HepG2 (cell line): ENCODE results near the gene KLRG1. TPM values are rescaled to one million over a fixed set of nuclear protein-coding genes. Genes with fewer than 3 reads are reported as not detected.

Experiments
- ATAC-seq: fragments of 200-7000 bp; cut with Tn5 transposase; 3 replicates; pipeline ENCODE4 v1.9.1; 2020; ENCODE audit warnings: mild to moderate bottlenecking, moderate library complexity
- BruUV-seq: library from RNA; stranded (reverse); fragments of 400-500 nt; replicated peaks from 2 replicates; lab custom pipeline; 2021; lab: Mats Ljungman, UMichigan
- CTCF ChIA-PET: fragments of 300-600 bp; formaldehyde crosslinking; extraction: SDS; loops from one replicate; lab custom pipeline; 2021; ENCODE audit warnings: low total read pairs, inconsistent platforms, low intra/inter-chr PET ratio; lab: Yijun Ruan, JAX
- POLR2A ChIA-PET: fragments of 350-600 bp; sonication (Branson Sonifier 250); formaldehyde crosslinking; loops from one replicate; lab custom pipeline; 2020; ENCODE audit warnings: antibody characterized with exemption, inconsistent platforms; lab: Yijun Ruan, JAX
- DNase-seq: peaks from one replicate; pipeline ENCODE4 v3.0.0-alpha.2; 2015; ENCODE audit warnings: low spot score
- FAIRE-seq: peaks from 3 replicates; lab custom pipeline; 2011; peaks lifted over from hg19 to GRCh38; lab: Jason Lieb, UNC
- H2AFZ ChIP-seq: one replicate; pipeline ENCODE4 v1.6.1; 2011; ENCODE audit warnings: low read length, inconsistent platforms
- H3K27ac ChIP-seq: fragments of 300-600 bp; 3 replicates; pipeline ENCODE4 v1.8.0; 2011; ENCODE audit warnings: mixed run types, mild to moderate bottlenecking, mixed read lengths, low read length, inconsistent platforms; ENCODE audit not compliant: insufficient read depth; ENCODE audit errors: extremely low read length
- H3K27me3 ChIP-seq, 2 experiments: fragments of 200-600 bp in 1 of 2; 2 replicates in 1 of 2; 3 replicates in 1 of 2; pipeline versions ENCODE4 v1.6.0 to v1.8.0; 2011; ENCODE audit warnings: low read length in 2 of 2, mild to moderate bottlenecking in 2 of 2, moderate library complexity in 2 of 2, inconsistent platforms in 1 of 2; ENCODE audit not compliant: insufficient read depth in 2 of 2, control insufficient read depth in 1 of 2
- H3K36me3 ChIP-seq, 2 experiments: fragments of 200-600 bp in 1 of 2; replicated peaks in 1 of 2; 2 replicates in 1 of 2; 3 replicates in 1 of 2; pipeline versions ENCODE4 v1.5.1 to v1.8.0; 2011; ENCODE audit warnings: low read length in 2 of 2, inconsistent platforms in 1 of 2; ENCODE audit not compliant: insufficient read depth in 2 of 2, control insufficient read depth in 1 of 2
- H3K4me1 ChIP-seq: 2 replicates; pipeline ENCODE4 v1.5.1; 2012; ENCODE audit warnings: low read length, inconsistent platforms; ENCODE audit not compliant: insufficient read depth
- H3K4me2 ChIP-seq: 2 replicates; pipeline ENCODE4 v1.6.0; 2011; ENCODE audit warnings: low read depth, low read length, inconsistent platforms
- H3K4me3 ChIP-seq, 3 experiments: fragments of 200-600 bp in 1 of 3; sonication (generic), shearing (Covaris generic) in 1 of 3; replicated peaks in 1 of 3; 2 replicates each; pipeline ENCODE4 v1.5.1; 2011 to 2016; ENCODE audit warnings: low read length in 3 of 3, inconsistent platforms in 2 of 3, low read depth in 2 of 3, mild to moderate bottlenecking in 2 of 3, control low read depth in 1 of 3, mixed read lengths in 1 of 3; ENCODE audit not compliant: insufficient read depth in 1 of 3
- H3K79me2 ChIP-seq: one replicate; pipeline ENCODE4 v1.6.1; 2011; ENCODE audit warnings: low read length, inconsistent platforms; ENCODE audit not compliant: insufficient read depth
- H3K9ac ChIP-seq: 2 replicates; pipeline ENCODE4 v1.6.0; 2011; ENCODE audit warnings: mild to moderate bottlenecking, low read depth, low read length, inconsistent platforms; ENCODE audit not compliant: insufficient read depth
- H3K9me3 ChIP-seq: 2 replicates; pipeline ENCODE4 v1.5.1; 2012; ENCODE audit warnings: mild to moderate bottlenecking, low read length
- H4K20me1 ChIP-seq: 2 replicates; pipeline ENCODE4 v1.6.0; 2011; ENCODE audit warnings: inconsistent platforms, mild to moderate bottlenecking, low read length, moderate library complexity; ENCODE audit not compliant: insufficient read depth
- CENPT ChIP-seq: sonication (generic); formaldehyde crosslinking; IDR thresholded peaks from 2 replicates; pipeline ENCODE4 v1.8.0; 2022; ENCODE audit warnings: low read depth, mild to moderate bottlenecking, moderate library complexity, missing genetic modification reagents
- MAFK ChIP-seq, 2 experiments: IDR thresholded peaks in 1 of 2; conservative IDR thresholded peaks in 1 of 2; 2 replicates each; pipeline ENCODE4 v1.6.1; 2011; ENCODE audit warnings: improper control_type of control experiment in 2 of 2, low read length in 2 of 2
- MXD4 ChIP-seq: IDR thresholded peaks from 2 replicates; pipeline ENCODE4 v1.6.1; 2016; ENCODE audit warnings: mild to moderate bottlenecking, missing biosample characterization, missing genetic modification reagents
- NPAS2 ChIP-seq: sonication (generic); formaldehyde crosslinking; IDR thresholded peaks from 2 replicates; pipeline ENCODE4 v1.8.0; 2022; ENCODE audit warnings: mild to moderate bottlenecking, missing genetic modification reagents, borderline replicate concordance
- RARA ChIP-seq: IDR thresholded peaks from 2 replicates; pipeline ENCODE4 v1.6.1; 2016; ENCODE audit warnings: missing genetic modification reagents, missing compliant biosample characterization
- REXO4 ChIP-seq: sonication (generic); formaldehyde crosslinking; IDR thresholded peaks from 2 replicates; pipeline ENCODE4 v1.8.0; 2022; ENCODE audit warnings: missing genetic modification reagents, mild to moderate bottlenecking, borderline replicate concordance
- RFX3 ChIP-seq: IDR thresholded peaks from 2 replicates; pipeline ENCODE4 v1.6.1; 2016; ENCODE audit warnings: missing biosample characterization, missing genetic modification reagents
- ZNF138 ChIP-seq: sonication (generic); formaldehyde crosslinking; IDR thresholded peaks from 2 replicates; pipeline ENCODE4 v1.5.0; 2020; ENCODE audit warnings: mild to moderate bottlenecking, low read depth, missing genetic modification reagents
- ZNF234 ChIP-seq: sonication (generic); formaldehyde crosslinking; conservative IDR thresholded peaks from 2 replicates; pipeline ENCODE4 v1.5.1; 2020; ENCODE audit warnings: mild to moderate bottlenecking, missing genetic modification reagents
- ZNF44 ChIP-seq: sonication (generic); formaldehyde crosslinking; IDR thresholded peaks from 2 replicates; pipeline ENCODE4 v1.5.1; 2020; ENCODE audit warnings: mild to moderate bottlenecking, missing genetic modification reagents
- ZNF777 ChIP-seq: sonication (generic); formaldehyde crosslinking; IDR thresholded peaks from 2 replicates; pipeline ENCODE4 v1.4.0; 2020; ENCODE audit warnings: missing genetic modification reagents
- WGBS: methylation state at CpG from one replicate; pipeline ENCODE4 v1.1.6; 2017; ENCODE audit warnings: low lambda C conversion rate; 5-methylcytosine and 5-hydroxymethylcytosine counted together
- in situ Hi-C: cut with HindIII; loops from 2 replicates; pipeline ENCODE4 v1.10.0; 2017; ENCODE audit warnings: low pct_unique_long_range_greater_than_20kb; ENCODE audit not compliant: extremely low pct_ligation_motif_present
- intact Hi-C: fragments of 100-400 bp; cut with micrococcal nuclease; formaldehyde crosslinking; loops from one replicate; pipeline ENCODE4 v1.10.0; 2022; ENCODE audit not compliant: unreplicated experiment
- polyA plus RNA-seq, 8 experiments: library from polyadenylated mRNA; depleted of rRNA in 3 of 8; stranded (reverse) in 7 of 8; unstranded in 1 of 8; fragments of >200 nt; fragmentation: Illumina TruSeq in 4 of 8; extraction: Trizol in 4 of 8; gene quantifications; 2 replicates each; pipeline versions ENCODE4 v1.2.1 to v1.2.3, GENCODE V29; 2011 to 2016; ENCODE audit warnings: low read depth in 4 of 8, missing spikeins in 1 of 8, mixed read lengths in 1 of 8; ENCODE audit not compliant: insufficient read depth in 1 of 8
- total RNA-seq, 5 experiments: library from RNA; depleted of rRNA; stranded (reverse); fragments of >200 nt; fragmentation: Illumina TruSeq; extraction: Trizol; gene quantifications; 2 replicates each; pipeline ENCODE4 v1.2.3, GENCODE V29; 2016; ENCODE audit warnings: low read depth in 1 of 5
- TF ChIP-seq, protein P1 (sequence below): IDR thresholded peaks from 2 replicates; pipeline ENCODE4 v1.4.0; 2020; ENCODE audit warnings: mild to moderate bottlenecking, missing genetic modification reagents
- TF ChIP-seq, protein P2 (sequence below): sonication (generic); formaldehyde crosslinking; conservative IDR thresholded peaks from 2 replicates; pipeline ENCODE4 v1.8.0; 2022; ENCODE audit warnings: missing genetic modification reagents
- TF ChIP-seq, protein P3 (sequence below): sonication (generic); formaldehyde crosslinking; IDR thresholded peaks from 2 replicates; pipeline ENCODE4 v1.4.0; 2020; ENCODE audit warnings: missing genetic modification reagents, low read depth, mild to moderate bottlenecking, borderline replicate concordance

Gene KLRG1
- total and polyA plus RNA-seq, 2 of the 13 experiments (the other 11 are each of a cell fraction or from before 2014, with no cell fraction given), result 1.2 to 1.7 TPM

DNA sequence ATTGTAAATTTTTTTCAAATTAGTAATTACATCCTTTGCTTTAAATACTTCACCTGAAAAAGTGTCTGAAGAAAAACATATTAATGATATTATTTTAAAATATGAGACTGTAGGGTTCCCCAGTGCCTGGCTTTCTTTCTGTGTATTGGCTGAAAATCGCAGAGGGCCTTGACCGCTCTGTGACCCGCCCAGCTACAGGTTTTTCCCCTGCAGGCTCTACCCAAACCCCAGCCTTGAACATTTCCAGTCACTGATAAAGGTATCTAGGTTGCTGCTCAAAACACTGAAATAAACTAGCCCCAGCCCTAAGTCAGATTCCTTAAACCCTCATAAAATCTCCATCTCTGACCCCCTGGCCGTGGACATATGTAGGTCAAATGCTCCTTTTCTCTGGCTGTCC lies 11.9 kb downstream of the KLRG1 start:
- Histone ChIP-seq H3K4me1 (no peaks in the 10 kb centered on the region), H3K4me3 (no peak overlapping the region), H3K79me2 (no peaks in the 10 kb centered on the region), H2AFZ (no peak overlapping the region), H3K36me3 (no peaks in the 10 kb centered on the region), H3K4me2 (no peak overlapping the region), H3K27ac (no peak overlapping the region), H3K9me3 (no peaks in the 10 kb centered on the region), H4K20me1 (no peaks in the 10 kb centered on the region), H3K27me3 (no peaks in the 10 kb centered on the region; a peak in 1 of 5 replicates), H3K9ac (no peak overlapping the region)
- peak; percentile 42; the same call in 1 of the 2 replicates for TF ChIP-seq RARA (CRISPR knock-in tag)
- TF ChIP-seq MXD4, result no peak
- intact Hi-C loops (no loop called here), in situ Hi-C loops (no loop called here)
- DNase-seq (no peak), ATAC-seq (no peak), FAIRE-seq (no peak)
- ChIA-PET CTCF (no interaction called here), POLR2A (no interaction called here)
- 44% methylated on average over 4 of the region's 4 CpGs for WGBS
- no TSS peak for BruUV-seq

DNA sequence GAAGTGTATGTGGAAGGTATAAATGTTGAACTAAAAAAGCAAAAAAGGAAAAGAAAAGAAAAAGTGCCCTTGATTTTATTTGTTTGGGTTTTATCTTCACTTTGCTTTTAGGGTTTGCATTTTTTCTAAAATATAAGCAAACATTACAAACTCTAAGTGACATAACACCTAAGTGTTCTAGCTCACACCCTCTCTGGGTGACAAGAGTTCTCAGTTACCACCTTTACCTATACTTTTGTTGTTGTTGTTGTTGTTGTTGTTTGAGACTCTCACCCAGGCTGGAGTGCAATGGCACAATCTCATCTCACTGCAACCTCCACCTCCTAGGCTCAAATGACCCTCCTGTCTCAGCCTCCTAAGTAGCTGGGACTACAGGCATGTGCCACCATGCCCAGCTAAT lies 13.0 kb downstream of the KLRG1 start:
- CTCF ChIA-PET, result no interaction called here
- in situ Hi-C loops, result no loop called here
- TF ChIP-seq ZNF234 (CRISPR knock-in tag) (no peak), REXO4 (no peak), ZNF44 (CRISPR knock-in tag) (no peak), CENPT (CRISPR knock-in tag) (no peak), NPAS2 (CRISPR knock-in tag) (no peak), ZNF777 (CRISPR knock-in tag) (no peak), RFX3 (no peak), ZNF138 (CRISPR knock-in tag) (no peak), MAFK (conservative IDR thresholded peaks at IDR 0.05 in 1 of 2, IDR thresholded peaks at IDR 0.05 in 1 of 2; ENCODE audit: low read length in 2 of 2) (no peak)
- TF ChIP-seq, protein P1, sequence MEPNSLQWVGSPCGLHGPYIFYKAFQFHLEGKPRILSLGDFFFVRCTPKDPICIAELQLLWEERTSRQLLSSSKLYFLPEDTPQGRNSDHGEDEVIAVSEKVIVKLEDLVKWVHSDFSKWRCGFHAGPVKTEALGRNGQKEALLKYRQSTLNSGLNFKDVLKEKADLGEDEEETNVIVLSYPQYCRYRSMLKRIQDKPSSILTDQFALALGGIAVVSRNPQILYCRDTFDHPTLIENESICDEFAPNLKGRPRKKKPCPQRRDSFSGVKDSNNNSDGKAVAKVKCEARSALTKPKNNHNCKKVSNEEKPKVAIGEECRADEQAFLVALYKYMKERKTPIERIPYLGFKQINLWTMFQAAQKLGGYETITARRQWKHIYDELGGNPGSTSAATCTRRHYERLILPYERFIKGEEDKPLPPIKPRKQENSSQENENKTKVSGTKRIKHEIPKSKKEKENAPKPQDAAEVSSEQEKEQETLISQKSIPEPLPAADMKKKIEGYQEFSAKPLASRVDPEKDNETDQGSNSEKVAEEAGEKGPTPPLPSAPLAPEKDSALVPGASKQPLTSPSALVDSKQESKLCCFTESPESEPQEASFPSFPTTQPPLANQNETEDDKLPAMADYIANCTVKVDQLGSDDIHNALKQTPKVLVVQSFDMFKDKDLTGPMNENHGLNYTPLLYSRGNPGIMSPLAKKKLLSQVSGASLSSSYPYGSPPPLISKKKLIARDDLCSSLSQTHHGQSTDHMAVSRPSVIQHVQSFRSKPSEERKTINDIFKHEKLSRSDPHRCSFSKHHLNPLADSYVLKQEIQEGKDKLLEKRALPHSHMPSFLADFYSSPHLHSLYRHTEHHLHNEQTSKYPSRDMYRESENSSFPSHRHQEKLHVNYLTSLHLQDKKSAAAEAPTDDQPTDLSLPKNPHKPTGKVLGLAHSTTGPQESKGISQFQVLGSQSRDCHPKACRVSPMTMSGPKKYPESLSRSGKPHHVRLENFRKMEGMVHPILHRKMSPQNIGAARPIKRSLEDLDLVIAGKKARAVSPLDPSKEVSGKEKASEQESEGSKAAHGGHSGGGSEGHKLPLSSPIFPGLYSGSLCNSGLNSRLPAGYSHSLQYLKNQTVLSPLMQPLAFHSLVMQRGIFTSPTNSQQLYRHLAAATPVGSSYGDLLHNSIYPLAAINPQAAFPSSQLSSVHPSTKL (CRISPR knock-in tag), result no peak
- TF ChIP-seq, protein P2, sequence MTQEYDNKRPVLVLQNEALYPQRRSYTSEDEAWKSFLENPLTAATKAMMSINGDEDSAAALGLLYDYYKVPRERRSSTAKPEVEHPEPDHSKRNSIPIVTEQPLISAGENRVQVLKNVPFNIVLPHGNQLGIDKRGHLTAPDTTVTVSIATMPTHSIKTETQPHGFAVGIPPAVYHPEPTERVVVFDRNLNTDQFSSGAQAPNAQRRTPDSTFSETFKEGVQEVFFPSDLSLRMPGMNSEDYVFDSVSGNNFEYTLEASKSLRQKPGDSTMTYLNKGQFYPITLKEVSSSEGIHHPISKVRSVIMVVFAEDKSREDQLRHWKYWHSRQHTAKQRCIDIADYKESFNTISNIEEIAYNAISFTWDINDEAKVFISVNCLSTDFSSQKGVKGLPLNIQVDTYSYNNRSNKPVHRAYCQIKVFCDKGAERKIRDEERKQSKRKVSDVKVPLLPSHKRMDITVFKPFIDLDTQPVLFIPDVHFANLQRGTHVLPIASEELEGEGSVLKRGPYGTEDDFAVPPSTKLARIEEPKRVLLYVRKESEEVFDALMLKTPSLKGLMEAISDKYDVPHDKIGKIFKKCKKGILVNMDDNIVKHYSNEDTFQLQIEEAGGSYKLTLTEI, result no peak
- TF ChIP-seq, protein P3, sequence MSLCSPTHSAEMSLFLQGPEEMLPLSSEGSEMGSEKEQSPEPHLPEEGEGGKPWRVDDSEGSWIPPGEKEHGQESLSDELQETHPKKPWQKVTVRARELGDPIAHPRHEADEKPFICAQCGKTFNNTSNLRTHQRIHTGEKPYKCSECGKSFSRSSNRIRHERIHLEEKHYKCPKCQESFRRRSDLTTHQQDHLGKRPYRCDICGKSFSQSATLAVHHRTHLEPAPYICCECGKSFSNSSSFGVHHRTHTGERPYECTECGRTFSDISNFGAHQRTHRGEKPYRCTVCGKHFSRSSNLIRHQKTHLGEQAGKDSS (CRISPR knock-in tag), result no peak

More for the DNA sequence above, 13.0 kb downstream of the KLRG1 start:
- no peak overlapping the region for H2AFZ ChIP-seq
- ATAC-seq (no peak), DNase-seq (no peak), FAIRE-seq (no peak)
- no peak overlapping the region for H3K9ac ChIP-seq
- H4K20me1 ChIP-seq, result no peaks in the 10 kb centered on the region
- no peak overlapping the region for H3K4me3 ChIP-seq
- H3K79me2 ChIP-seq, result no peaks in the 10 kb centered on the region
- H3K9me3 ChIP-seq, result no peaks in the 10 kb centered on the region
- H3K27me3 ChIP-seq, result no peaks in the 10 kb centered on the region
- no peak overlapping the region for H3K4me2 ChIP-seq
- no peaks in the 10 kb centered on the region for H3K36me3 ChIP-seq
- no peaks in the 10 kb centered on the region for H3K4me1 ChIP-seq
- intact Hi-C loops, result no loop called here
- H3K27ac ChIP-seq, result no peak overlapping the region
- no TSS peak for BruUV-seq
- POLR2A ChIA-PET, result no interaction called here
